K562 (cell line): ENCODE results near the gene ETS1.

ENCODE experiments used
- DPF2 ChIP-seq: fragments of 450-650 bp; IDR thresholded peaks from 2 replicates; pipeline ENCODE4 v1.6.1; 2016
- EP300 ChIP-seq: IDR thresholded peaks from 2 replicates; pipeline ENCODE4 v1.6.1; 2012; ENCODE audit warnings: low read length, improper control_type of control experiment
- MCM2 ChIP-seq: fragments of 450-650 bp; IDR thresholded peaks from 2 replicates; pipeline ENCODE4 v1.6.1; 2017; ENCODE audit warnings: low read depth, mild to moderate bottlenecking
- RNF2 ChIP-seq: sonication (generic); IDR thresholded peaks from 2 replicates; pipeline ENCODE4 v1.6.1; 2016
- TF ChIP-seq, protein P1 (sequence below): sonication (generic); formaldehyde crosslinking; IDR thresholded peaks from 2 replicates; pipeline ENCODE4 v1.8.0; 2023; ENCODE audit warnings: missing genetic modification reagents, mild to moderate bottlenecking, borderline replicate concordance

GRCh38 chr11:128492903-128493569, 94.3 kb downstream of the ETS1 start:
- TF ChIP-seq RNF2 (no peak), EP300 (no peak), DPF2 (no peak), MCM2 (no peak)
- TF ChIP-seq, protein P1, sequence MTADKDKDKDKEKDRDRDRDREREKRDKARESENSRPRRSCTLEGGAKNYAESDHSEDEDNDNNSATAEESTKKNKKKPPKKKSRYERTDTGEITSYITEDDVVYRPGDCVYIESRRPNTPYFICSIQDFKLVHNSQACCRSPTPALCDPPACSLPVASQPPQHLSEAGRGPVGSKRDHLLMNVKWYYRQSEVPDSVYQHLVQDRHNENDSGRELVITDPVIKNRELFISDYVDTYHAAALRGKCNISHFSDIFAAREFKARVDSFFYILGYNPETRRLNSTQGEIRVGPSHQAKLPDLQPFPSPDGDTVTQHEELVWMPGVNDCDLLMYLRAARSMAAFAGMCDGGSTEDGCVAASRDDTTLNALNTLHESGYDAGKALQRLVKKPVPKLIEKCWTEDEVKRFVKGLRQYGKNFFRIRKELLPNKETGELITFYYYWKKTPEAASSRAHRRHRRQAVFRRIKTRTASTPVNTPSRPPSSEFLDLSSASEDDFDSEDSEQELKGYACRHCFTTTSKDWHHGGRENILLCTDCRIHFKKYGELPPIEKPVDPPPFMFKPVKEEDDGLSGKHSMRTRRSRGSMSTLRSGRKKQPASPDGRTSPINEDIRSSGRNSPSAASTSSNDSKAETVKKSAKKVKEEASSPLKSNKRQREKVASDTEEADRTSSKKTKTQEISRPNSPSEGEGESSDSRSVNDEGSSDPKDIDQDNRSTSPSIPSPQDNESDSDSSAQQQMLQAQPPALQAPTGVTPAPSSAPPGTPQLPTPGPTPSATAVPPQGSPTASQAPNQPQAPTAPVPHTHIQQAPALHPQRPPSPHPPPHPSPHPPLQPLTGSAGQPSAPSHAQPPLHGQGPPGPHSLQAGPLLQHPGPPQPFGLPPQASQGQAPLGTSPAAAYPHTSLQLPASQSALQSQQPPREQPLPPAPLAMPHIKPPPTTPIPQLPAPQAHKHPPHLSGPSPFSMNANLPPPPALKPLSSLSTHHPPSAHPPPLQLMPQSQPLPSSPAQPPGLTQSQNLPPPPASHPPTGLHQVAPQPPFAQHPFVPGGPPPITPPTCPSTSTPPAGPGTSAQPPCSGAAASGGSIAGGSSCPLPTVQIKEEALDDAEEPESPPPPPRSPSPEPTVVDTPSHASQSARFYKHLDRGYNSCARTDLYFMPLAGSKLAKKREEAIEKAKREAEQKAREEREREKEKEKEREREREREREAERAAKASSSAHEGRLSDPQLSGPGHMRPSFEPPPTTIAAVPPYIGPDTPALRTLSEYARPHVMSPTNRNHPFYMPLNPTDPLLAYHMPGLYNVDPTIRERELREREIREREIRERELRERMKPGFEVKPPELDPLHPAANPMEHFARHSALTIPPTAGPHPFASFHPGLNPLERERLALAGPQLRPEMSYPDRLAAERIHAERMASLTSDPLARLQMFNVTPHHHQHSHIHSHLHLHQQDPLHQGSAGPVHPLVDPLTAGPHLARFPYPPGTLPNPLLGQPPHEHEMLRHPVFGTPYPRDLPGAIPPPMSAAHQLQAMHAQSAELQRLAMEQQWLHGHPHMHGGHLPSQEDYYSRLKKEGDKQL, result no peak
